ENCODE measurements around the gene GPSM3.
A peak's percentile ranks its signal among the peaks of the same experiment; 100 is the strongest.
"Not testable (repeated sequence)": the region's sequence is repeated elsewhere in the genome, so short reads cannot be mapped to it uniquely, and the experiment has no call there.

The GPSM3 gene, protein sequence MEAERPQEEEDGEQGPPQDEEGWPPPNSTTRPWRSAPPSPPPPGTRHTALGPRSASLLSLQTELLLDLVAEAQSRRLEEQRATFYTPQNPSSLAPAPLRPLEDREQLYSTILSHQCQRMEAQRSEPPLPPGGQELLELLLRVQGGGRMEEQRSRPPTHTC

GRCh38 chr6:32192608-32193039 is at the start of gene GPSM3:
GPSM3 (minus strand) TSS chr6:32192643; CDS start chr6:32192513, 130 bp downstream.
- DNase-seq (ENCODE audit: low read depth), result peak; percentile 50

DNA sequence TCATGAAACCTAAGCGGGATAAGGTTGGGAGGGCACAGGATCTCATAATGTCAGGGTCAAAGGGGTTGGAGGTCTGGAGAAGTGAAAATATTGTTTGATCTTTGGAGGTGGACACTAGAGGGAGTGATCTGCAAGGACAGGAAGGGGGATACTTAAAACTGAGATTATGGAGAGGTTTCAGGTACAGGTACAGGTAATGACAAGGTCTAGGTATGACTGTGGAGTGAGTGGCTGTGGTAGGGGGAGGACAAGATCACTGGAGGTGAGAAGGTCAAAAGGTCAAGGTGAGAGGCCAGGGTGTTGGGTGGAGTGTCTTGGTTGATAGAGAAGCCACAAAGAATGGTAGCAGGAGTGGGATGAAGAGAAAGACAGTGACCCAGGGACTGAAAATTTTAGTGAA is 48.2 kb upstream of the GPSM3 start:
- no peak for DNase-seq (ENCODE audit: low read depth)

DNA sequence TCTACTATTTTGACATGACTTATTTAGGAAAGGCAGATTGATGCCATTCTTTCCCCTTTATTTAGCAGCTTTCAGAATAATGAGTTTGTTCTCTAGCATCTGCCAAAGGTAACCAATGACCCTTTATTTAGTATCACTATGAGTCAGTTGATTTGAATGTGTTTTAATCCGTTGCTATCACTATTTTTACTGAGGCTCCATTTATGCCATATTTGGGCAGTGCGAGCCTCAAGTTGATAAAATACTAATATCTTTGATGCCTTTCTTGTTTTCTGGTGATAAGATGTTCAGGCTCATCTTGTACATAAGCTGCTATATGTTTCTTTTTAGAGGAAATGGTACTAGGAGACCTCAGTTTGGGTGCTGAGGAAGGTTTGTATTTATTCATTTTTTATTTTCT is 47.0 kb upstream of the GPSM3 start:
- DNase-seq (ENCODE audit: low read depth), result no peak

GRCh38 chr6:32234934-32235333 is 42.5 kb upstream of the GPSM3 start:
- DNase-seq (ENCODE audit: low read depth), result no peak

DNA sequence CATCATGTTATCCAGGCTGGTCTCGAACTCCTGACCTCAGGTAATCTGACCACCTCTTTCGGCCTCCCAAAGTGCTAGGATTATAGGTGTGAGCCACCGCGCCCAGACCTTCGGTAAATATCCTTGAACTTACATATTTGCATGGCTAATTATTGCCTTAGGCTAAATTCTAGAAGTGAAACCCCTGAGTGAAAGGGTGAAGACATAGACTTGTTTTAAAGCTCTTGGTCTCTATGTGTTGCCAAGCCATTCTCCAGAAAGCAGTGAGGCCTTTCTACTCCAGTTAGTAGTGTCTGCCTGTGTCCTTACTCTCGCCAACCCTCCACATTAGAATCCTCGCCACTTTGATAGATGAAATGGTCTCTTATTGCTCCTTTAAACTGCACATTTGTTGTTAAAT is 34.0 kb upstream of the GPSM3 start:
- no peak for DNase-seq (ENCODE audit: low read depth)

GRCh38 chr6:32224696-32225095 is 32.3 kb upstream of the GPSM3 start:
- no peak for DNase-seq (ENCODE audit: low read depth)

GRCh38 chr6:32223258-32224235 is 31.1 kb upstream of the GPSM3 start, which contains the start of gene NOTCH4:
NOTCH4 (minus strand) TSS chr6:32224067; CDS start chr6:32223928, 139 bp downstream.
- no peak for DNase-seq (ENCODE audit: low read depth)

- DNase-seq (ENCODE audit: low read depth), result no peak
Measured at GRCh38 chr6:32222333-32223230, 30.1 kb upstream of the GPSM3 start.

DNA sequence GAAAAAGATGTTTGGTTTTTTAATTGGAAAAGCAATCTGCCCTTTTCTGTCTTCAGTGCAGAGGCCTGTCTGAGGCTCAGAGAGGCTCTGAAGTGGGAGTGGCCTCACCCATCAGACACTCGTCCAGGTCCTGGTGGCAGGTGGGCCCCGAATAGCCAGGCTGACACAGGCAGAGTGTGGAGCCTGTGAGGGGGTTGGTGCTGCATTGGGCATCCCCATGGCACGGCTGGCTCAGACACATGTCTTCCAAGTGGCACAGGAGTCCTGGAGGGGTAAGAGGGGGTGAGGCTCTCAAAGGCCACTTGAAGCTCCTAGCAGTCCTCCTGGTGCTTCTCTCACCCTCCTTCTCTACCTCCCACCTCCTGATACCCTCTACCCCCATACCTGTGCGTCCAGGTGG is 27.6 kb upstream of the GPSM3 start:
- no peak for DNase-seq (ENCODE audit: low read depth)

DNA sequence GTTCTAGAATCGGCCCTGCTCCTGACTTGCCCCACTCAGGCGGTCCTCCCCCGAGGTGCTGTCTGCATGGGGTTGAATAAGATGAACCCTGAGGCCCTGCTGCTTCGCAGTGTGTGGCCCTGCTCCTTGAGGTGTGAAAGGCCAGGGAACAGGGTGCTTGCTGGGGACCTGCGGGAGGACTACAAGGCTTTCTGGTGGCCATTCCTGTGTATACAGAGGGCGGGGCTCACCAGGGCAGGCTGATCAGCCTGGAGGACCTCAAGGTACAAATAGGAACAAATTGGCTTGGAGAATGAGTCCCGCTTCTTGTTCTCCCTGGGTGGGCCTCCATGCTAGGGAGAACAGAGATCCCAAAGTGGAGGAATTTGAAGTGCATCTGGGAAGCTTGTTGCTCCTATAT is 25.7 kb upstream of the GPSM3 start:
- no peak for DNase-seq (ENCODE audit: low read depth)

- no peak for DNase-seq (ENCODE audit: low read depth)
Measured at GRCh38 chr6:32216998-32217397, 24.6 kb upstream of the GPSM3 start.

- no peak for DNase-seq (ENCODE audit: low read depth)
Measured at GRCh38 chr6:32216285-32216684, 23.8 kb upstream of the GPSM3 start.

GRCh38 chr6:32215617-32216016 is 23.2 kb upstream of the GPSM3 start:
- DNase-seq (ENCODE audit: low read depth), result no peak

GRCh38 chr6:32214126-32214525 is 21.7 kb upstream of the GPSM3 start:
- no peak for DNase-seq (ENCODE audit: low read depth)

GRCh38 chr6:32213649-32214048 is 21.2 kb upstream of the GPSM3 start:
- no peak for DNase-seq (ENCODE audit: low read depth)

DNA sequence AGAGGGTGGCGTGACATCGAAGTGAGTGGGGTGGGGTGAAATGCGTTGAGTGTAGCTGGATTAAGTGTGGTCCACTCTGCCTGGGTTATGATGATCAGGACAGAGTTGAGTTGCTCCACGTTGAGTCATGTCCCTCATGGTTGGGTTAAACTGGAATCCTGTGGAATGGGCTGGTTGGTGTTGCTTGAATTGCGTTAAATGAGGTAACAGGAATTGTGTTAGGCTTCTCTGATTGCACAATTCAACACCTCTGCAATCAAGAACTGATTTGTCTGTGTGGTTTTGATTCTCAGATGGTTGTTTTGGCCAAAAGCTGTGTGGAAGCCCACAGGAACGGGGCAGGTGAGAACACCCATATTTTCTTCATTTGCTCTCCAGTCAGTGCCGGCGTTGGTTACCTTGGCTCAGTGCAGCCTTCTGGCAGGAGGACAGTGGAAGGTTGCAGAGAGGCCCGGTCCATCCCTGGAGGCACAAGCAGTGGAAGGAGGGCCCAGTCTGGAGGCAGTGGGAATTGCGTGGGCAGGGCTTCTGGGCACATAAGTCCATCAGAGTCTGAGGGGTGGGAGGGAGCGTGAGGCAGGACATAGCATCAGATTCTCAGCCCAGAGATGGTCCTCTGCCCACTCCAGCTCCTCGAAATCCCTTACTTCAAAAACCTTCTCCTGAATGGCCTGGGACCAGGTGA is 19.8 kb upstream of the GPSM3 start:
- no peak for DNase-seq (ENCODE audit: low read depth)

- DNase-seq (ENCODE audit: low read depth), result not testable (repeated sequence)
Measured at GRCh38 chr6:32211432-32211831, 19.0 kb upstream of the GPSM3 start.

- no peak for DNase-seq (ENCODE audit: low read depth)
Measured at GRCh38 chr6:32210191-32210601, 17.8 kb upstream of the GPSM3 start.

DNA sequence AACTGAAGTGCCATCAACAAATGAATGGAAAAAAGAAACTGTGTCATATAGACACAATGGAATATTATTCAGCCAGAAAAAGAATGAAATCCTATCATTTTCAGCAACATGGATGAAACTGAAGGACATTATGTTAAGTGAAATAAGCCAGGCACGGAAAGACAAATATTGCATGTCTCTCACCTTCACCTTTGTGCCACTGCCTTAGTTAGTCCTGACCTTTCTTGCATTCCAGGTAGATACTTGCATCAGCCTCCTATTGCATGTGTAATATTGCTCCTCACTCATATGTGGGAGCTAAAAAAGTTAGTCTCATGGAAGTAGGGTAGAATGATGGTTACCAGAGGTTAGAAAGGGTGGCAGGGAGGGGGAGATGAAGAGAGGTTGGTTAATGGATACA is 16.6 kb upstream of the GPSM3 start:
- no peak for DNase-seq (ENCODE audit: low read depth)

GRCh38 chr6:32204268-32204715 is 11.8 kb upstream of the GPSM3 start:
- no peak for DNase-seq (ENCODE audit: low read depth)

DNA sequence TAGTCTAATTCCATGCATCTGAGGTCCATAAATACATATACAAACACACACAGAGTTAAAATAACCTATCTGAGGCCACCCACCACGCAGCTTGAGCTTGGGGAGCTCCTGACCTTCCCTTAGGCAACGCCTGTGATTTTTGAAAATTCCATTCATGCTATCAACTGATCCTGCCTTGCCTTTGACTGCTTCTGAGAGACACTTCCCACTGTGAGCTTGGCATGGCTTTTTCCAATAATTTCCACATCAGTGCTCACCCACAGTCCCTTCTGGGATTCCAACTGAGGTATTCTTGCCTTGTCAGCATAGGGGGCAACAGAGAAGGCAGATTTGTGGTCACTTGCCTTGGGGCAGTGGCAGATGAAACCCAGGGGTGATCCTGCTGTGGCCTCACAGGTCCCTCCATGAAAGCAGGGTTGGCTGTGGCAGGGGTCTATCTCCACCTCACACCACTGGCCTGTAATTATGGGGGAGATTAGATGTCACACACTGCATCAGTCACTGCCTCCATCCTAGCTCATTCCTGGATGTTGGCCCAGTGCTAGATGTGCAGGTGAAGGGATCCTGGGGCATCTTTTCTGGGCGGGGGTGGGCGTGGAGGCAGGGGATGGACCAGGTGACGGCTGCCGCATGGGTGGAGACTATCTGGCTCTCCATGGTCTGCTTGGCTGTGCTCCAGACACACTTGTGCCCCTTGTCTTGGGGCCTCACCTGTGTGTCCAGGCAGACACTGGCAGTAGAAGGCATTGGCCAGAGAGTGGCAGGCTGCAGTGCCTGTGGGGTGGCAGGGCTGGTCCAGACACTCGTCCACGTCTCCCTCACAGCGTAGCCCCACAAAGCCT is 11.2 kb upstream of the GPSM3 start:
- DNase-seq (ENCODE audit: low read depth), result no peak

Data from iris pigment epithelial cell (primary cell).